Endothelial cell of umbilical vein (primary cell): ENCODE measurements around the gene KCNC1.

Experiments used
- EZH2 ChIP-seq: IDR thresholded peaks from 2 replicates; pipeline ENCODE4 v1.6.1; 2012; ENCODE audit warnings: borderline replicate concordance, low read depth, mild to moderate bottlenecking, moderate library complexity, low read length, inconsistent platforms; ENCODE audit not compliant: severe bottlenecking
- FOS ChIP-seq: IDR thresholded peaks from 2 replicates; pipeline ENCODE4 v1.6.1; 2011; ENCODE audit warnings: mild to moderate bottlenecking, low read length, moderate library complexity, borderline replicate concordance; ENCODE audit not compliant: insufficient read depth
- POLR2A ChIP-seq: IDR thresholded peaks from 2 replicates; pipeline ENCODE4 v1.6.1; 2012; ENCODE audit warnings: low read depth, mild to moderate bottlenecking, control low read depth, low read length
- POLR2AphosphoS5 ChIP-seq: IDR thresholded peaks from 2 replicates; pipeline ENCODE4 v1.6.1; 2012; ENCODE audit warnings: low read depth, mild to moderate bottlenecking, control low read depth, low read length, moderate library complexity; ENCODE audit not compliant: insufficient read depth
- TF ChIP-seq, protein P1 (sequence below): IDR thresholded peaks from 2 replicates; pipeline ENCODE4 v1.6.1; 2011; ENCODE audit not compliant: insufficient read depth, insufficient read length
- TF ChIP-seq, protein P2 (sequence below), 2 donors: IDR thresholded peaks; 1 replicate in 1 of 2; 2 replicates in 1 of 2; pipeline ENCODE4 v1.5.1; 2011; ENCODE audit warnings: low read length in 2 of 2, mild to moderate bottlenecking in 2 of 2, moderate library complexity in 2 of 2, control low read depth in 1 of 2, inconsistent platforms in 1 of 2, low read depth in 1 of 2; ENCODE audit not compliant: insufficient read depth in 1 of 2; ENCODE audit errors: extremely low read depth in 1 of 2

DNA sequence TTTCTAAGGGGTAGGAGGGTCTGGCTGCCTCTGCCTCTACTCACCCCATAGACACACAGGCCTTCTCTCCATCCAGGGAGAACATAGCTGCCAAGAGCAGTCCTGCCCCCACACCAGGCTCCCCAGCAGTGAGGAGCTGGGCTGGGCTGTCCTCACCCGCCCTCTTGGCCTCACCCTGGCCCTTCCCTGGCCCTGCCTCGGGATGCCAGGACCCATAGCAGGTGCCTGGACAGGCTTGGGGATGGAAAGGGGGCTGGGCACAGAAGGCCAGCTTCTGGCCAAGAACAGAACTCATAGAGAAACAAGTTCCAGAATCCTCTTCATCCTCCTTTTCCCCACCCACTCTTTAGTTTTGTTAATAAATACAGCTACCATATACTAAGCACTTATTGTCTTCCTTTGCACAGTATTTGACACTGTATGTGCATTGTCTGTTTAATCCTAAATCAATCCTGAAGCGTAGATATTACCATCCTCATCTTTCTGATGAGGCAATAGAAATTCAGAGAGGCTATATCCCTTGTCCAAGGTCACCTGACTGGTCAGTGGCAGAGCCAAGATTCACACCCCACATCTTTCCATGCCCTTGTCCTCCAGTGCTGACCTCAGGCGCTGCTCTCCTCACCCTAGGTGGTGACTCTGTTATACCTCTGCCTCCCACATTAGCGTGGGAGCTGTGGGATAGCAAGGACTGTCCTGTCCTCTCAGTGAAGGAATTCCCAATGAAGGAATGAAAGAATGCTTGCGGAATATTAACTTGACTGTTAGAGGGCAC is 37.2 kb upstream of the KCNC1 start:
- TF ChIP-seq, protein P1, sequence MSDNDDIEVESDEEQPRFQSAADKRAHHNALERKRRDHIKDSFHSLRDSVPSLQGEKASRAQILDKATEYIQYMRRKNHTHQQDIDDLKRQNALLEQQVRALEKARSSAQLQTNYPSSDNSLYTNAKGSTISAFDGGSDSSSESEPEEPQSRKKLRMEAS = no peak
- TF ChIP-seq POLR2A = no peak
- TF ChIP-seq FOS = no peak
- TF ChIP-seq, protein P2, sequence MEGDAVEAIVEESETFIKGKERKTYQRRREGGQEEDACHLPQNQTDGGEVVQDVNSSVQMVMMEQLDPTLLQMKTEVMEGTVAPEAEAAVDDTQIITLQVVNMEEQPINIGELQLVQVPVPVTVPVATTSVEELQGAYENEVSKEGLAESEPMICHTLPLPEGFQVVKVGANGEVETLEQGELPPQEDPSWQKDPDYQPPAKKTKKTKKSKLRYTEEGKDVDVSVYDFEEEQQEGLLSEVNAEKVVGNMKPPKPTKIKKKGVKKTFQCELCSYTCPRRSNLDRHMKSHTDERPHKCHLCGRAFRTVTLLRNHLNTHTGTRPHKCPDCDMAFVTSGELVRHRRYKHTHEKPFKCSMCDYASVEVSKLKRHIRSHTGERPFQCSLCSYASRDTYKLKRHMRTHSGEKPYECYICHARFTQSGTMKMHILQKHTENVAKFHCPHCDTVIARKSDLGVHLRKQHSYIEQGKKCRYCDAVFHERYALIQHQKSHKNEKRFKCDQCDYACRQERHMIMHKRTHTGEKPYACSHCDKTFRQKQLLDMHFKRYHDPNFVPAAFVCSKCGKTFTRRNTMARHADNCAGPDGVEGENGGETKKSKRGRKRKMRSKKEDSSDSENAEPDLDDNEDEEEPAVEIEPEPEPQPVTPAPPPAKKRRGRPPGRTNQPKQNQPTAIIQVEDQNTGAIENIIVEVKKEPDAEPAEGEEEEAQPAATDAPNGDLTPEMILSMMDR (IDR thresholded peaks at IDR 0.05; ENCODE audit: extremely low read depth in 1 of 2, insufficient read depth in 1 of 2, low read depth in 1 of 2, low read length in 2 of 2) = no peak
- TF ChIP-seq EZH2 = no peak
- TF ChIP-seq POLR2AphosphoS5 = no peak
